NCI-H1048 (cell line): ENCODE measurements around the gene ZIC4.

Experiments
- DNase-seq: peaks from one replicate; lab custom pipeline; 2025; lab: John Stamatoyannopoulos, UW

ZIC4 gene

GRCh38 chr3:147418371-147418781, 12.0 kb upstream of the ZIC4 start:
- no peak for DNase-seq

GRCh38 chr3:147417551-147418295, 11.4 kb upstream of the ZIC4 start:
- DNase-seq, result no peak

- DNase-seq, result no peak
Observed at GRCh38 chr3:147416931-147417330, 10.6 kb upstream of the ZIC4 start.

- no peak for DNase-seq
Observed at GRCh38 chr3:147415874-147416273, 9.5 kb upstream of the ZIC4 start.

- no peak for DNase-seq
Observed at GRCh38 chr3:147415286-147415685, 8.9 kb upstream of the ZIC4 start.

- DNase-seq, result no peak
Observed at GRCh38 chr3:147414390-147415138, 8.2 kb upstream of the ZIC4 start.

DNA sequence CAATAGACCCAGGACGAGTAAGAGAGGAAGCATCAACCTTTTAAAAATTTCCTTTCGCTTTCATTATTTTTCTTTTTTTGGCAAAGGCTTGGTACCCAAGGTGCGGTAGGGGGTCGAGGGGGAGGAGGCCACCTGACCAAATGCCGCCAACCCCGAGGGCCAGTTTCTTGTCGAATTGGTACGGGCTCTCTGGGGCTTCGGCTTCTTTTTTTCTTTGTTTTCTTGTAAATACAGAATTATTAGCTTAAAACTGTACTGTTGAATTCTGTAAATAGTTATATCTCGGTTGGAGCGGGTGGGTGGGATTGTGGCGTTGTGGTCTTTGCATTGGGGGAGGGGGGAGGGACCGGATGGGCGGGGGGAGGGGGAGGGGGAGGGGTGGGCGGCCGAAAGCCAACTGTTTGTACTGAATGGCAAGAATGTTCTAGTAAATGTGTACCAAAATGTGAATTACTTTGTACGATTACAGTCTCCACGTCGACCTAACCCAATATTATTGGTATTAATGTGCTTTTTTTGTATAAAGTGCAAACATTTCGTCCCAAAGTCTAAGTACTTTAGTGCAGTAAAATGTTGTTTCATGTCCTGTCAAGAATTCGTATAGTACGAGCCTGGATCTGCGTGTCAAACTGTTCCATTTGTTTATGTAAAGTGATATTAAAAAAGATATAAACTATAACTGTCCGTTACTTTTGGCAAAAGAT, 7.5 kb upstream of the ZIC4 start:
- DNase-seq, result no peak

DNA sequence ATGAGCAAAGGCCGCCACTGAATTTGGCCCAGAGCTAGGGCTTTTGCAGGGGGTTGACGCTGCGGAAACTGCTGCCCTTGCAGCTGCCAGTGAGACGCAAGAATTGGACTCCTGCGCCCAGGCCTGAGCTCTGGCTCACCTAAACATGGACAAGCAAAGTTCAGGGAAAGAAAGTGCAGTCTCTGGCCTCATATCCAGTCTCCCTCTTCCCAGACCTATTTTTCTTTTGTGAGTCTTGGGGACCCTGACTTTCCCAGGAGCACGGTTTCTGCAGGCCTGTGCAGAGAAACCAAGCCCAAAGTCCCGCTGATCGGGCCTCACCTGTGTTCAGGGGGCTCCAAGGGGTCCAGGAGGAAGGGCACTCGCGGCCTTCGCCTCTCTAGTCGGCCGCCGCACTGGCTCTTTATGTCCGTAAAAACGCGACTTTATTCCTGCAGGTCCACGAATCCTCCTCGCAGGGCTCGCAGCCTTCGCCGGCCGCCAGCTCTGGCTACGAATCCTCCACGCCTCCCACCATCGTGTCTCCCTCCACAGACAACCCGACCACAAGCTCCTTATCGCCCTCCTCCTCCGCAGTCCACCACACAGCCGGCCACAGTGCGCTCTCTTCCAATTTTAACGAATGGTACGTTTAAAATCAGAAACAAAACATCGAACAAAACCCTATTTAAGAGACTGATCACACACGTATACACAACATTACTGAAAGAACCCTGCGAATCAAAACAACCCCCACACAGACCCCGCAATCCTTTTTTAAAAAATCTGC, 6.8 kb upstream of the ZIC4 start:
- DNase-seq, result no peak

GRCh38 chr3:147412261-147412916, 6.0 kb upstream of the ZIC4 start:
- DNase-seq, result no peak

GRCh38 chr3:147411815-147412241, 5.5 kb upstream of the ZIC4 start:
- DNase-seq, result no peak

DNA sequence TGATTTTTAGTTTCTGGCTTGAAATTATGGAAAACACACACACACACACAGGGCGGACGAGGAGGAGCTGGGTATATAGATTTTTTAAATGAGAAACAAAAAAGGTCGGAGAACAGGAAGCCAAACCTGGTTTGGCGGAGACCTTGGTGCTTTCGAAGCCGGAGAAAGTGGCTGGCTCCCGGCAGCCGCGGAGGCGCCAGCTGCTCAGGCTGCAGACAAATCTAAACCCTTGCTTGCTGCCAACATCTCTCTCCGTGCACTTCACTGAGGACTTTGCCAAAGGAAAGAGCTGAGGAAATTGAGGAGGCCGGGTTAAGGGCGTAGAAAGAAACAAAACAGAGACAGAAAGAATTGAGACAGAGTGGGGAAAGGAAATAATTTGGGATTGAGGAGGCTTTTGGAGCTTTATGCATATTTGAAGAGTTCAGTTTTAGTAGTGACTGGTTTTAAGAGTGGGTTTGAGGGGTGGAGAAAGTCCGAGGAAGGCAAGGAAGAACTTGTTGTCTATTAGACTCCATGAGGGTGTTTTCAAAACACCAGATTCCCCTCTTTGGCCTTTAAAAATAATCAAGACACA, 5.0 kb upstream of the ZIC4 start:
- no peak for DNase-seq

DNA sequence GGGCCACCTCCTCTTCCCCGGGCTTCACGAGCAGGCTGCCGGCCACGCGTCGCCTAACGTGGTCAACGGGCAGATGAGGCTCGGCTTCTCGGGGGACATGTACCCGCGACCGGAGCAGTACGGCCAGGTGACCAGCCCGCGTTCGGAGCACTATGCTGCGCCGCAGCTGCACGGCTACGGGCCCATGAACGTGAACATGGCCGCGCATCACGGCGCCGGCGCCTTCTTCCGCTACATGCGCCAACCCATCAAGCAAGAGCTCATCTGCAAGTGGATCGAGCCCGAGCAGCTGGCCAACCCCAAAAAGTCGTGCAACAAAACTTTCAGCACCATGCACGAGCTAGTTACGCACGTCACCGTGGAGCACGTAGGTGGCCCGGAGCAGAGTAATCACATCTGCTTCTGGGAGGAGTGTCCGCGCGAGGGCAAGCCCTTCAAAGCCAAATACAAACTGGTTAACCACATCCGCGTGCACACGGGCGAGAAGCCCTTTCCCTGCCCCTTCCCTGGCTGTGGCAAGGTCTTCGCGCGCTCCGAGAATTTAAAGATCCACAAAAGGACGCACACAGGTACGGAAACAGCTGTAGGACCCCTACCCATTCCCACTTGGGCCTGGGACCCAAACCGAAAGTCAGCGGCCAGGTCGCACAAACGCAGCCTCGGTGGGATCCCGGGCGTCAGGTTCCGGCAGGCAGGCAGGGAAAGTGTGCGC, 4.3 kb upstream of the ZIC4 start:
- no peak for DNase-seq

GRCh38 chr3:147410116-147410525, 3.8 kb upstream of the ZIC4 start:
- no peak for DNase-seq

- no peak for DNase-seq
Observed at GRCh38 chr3:147409143-147410115, 3.1 kb upstream of the ZIC4 start, which contains the start of gene ZIC1. Gene ZIC1, plus strand, starts transcription at chr3:147409365. Its CDS starts 748 bp downstream, at chr3:147410113.

- peak; percentile 3 for DNase-seq
Observed at GRCh38 chr3:147408188-147409100, 2.1 kb upstream of the ZIC4 start.

- DNase-seq, result peak; percentile 6
Observed at GRCh38 chr3:147407498-147408187, 1.3 kb upstream of the ZIC4 start.

GRCh38 chr3:147407114-147407497, 763 bp upstream of the ZIC4 start:
- DNase-seq, result no peak
